SK-N-SH treated with all-trans-retinoic acid at 6 μM for 48 hours (cell line): Measurements from ENCODE around the gene RAMP2.

Experiments
- ATAC-seq: fragments of 200-7000 bp; cut with Tn5 transposase; 3 replicates; pipeline ENCODE4 v1.9.1; 2020; ENCODE audit warnings: mild to moderate bottlenecking, moderate library complexity
- ARNTL ChIP-seq: fragments of 450-650 bp; formaldehyde crosslinking; IDR thresholded peaks from 2 replicates; pipeline ENCODE4 v1.5.0; 2020; ENCODE audit warnings: low read depth, mild to moderate bottlenecking, moderate library complexity, borderline replicate concordance
- BACH2 ChIP-seq: fragments of 250-450 bp; sonication (Bioruptor Pico); IDR thresholded peaks from 2 replicates; pipeline ENCODE4 v1.9.0; 2021; ENCODE audit warnings: mild to moderate bottlenecking, borderline replicate concordance
- CREB5 ChIP-seq: fragments of 250-450 bp; sonication (Bioruptor Pico); IDR thresholded peaks from 2 replicates; pipeline ENCODE4 v1.5.1; 2020; ENCODE audit warnings: low read depth, mild to moderate bottlenecking, moderate library complexity
- CSDC2 ChIP-seq: fragments of 250-450 bp; sonication (Bioruptor Pico); IDR thresholded peaks from 2 replicates; pipeline ENCODE4 v1.5.0; 2020; ENCODE audit warnings: mild to moderate bottlenecking, moderate library complexity
- CSRNP3 ChIP-seq: fragments of 250-450 bp; sonication (Bioruptor Pico); IDR thresholded peaks from 2 replicates; pipeline ENCODE4 v1.5.1; 2021; ENCODE audit warnings: mild to moderate bottlenecking, moderate library complexity
- ESRRG ChIP-seq: fragments of 250-450 bp; sonication (Bioruptor Pico); IDR thresholded peaks from 2 replicates; pipeline ENCODE4 v1.6.1; 2021; ENCODE audit warnings: mild to moderate bottlenecking
- GLIS3 ChIP-seq: fragments of 250-450 bp; sonication (Bioruptor Pico); IDR thresholded peaks from 2 replicates; pipeline ENCODE4 v1.5.0; 2020; ENCODE audit warnings: mild to moderate bottlenecking, moderate library complexity
- ISL1 ChIP-seq: fragments of 250-450 bp; sonication (Bioruptor Pico); IDR thresholded peaks from 2 replicates; pipeline ENCODE4 v2.1.2; 2022; ENCODE audit warnings: mild to moderate bottlenecking, moderate library complexity
- OSR1 ChIP-seq: fragments of 250-450 bp; sonication (Bioruptor Pico); IDR thresholded peaks from 2 replicates; pipeline ENCODE4 v1.8.0; 2022; ENCODE audit warnings: moderate library complexity, mild to moderate bottlenecking, inconsistent platforms
- PATZ1 ChIP-seq: fragments of 250-450 bp; sonication (Bioruptor Pico); IDR thresholded peaks from 2 replicates; pipeline ENCODE4 v1.8.0; 2020; ENCODE audit warnings: mild to moderate bottlenecking, moderate library complexity, borderline replicate concordance
- POU6F1 ChIP-seq: fragments of 250-450 bp; sonication (Bioruptor Pico); IDR thresholded peaks from 2 replicates; pipeline ENCODE4 v1.8.0; 2021; ENCODE audit warnings: low read depth, mild to moderate bottlenecking, moderate library complexity, borderline replicate concordance
- PPARA ChIP-seq: fragments of 250-450 bp; sonication (Bioruptor Pico); IDR thresholded peaks from 2 replicates; pipeline ENCODE4 v1.5.0; 2020; ENCODE audit warnings: mild to moderate bottlenecking, borderline replicate concordance
- RARB ChIP-seq: fragments of 250-450 bp; sonication (Bioruptor Pico); IDR thresholded peaks from 2 replicates; pipeline ENCODE4 v1.8.0; 2021; ENCODE audit warnings: mild to moderate bottlenecking, moderate library complexity
- SNAI2 ChIP-seq: fragments of 250-450 bp; sonication (Bioruptor Pico); IDR thresholded peaks from 2 replicates; pipeline ENCODE4 v1.5.0; 2020; ENCODE audit warnings: mild to moderate bottlenecking, moderate library complexity
- TCF4 ChIP-seq: fragments of 250-450 bp; sonication (Bioruptor Pico); IDR thresholded peaks from 2 replicates; pipeline ENCODE4 v1.8.0; 2021; ENCODE audit warnings: mild to moderate bottlenecking, moderate library complexity, borderline replicate concordance
- TOX ChIP-seq: fragments of 250-450 bp; sonication (Bioruptor Pico); IDR thresholded peaks from 2 replicates; pipeline ENCODE4 v1.8.0; 2021; ENCODE audit warnings: mild to moderate bottlenecking, moderate library complexity, borderline replicate concordance
- TSHZ2 ChIP-seq: fragments of 250-450 bp; sonication (Bioruptor Pico); IDR thresholded peaks from 2 replicates; pipeline ENCODE4 v1.5.0; 2020; ENCODE audit warnings: mild to moderate bottlenecking, moderate library complexity
- ZC3H10 ChIP-seq: fragments of 250-450 bp; sonication (Bioruptor Pico); IDR thresholded peaks from 2 replicates; pipeline ENCODE4 v1.5.1; 2021; ENCODE audit warnings: mild to moderate bottlenecking, moderate library complexity
- ZFP3 ChIP-seq: fragments of 250-450 bp; sonication (Bioruptor Pico); IDR thresholded peaks from 2 replicates; pipeline ENCODE4 v1.5.0; 2020; ENCODE audit warnings: mild to moderate bottlenecking, moderate library complexity
- ZNF565 ChIP-seq: fragments of 450-650 bp; formaldehyde crosslinking; conservative IDR thresholded peaks from 2 replicates; pipeline ENCODE4 v1.5.0; 2020; ENCODE audit warnings: low read depth, mild to moderate bottlenecking, moderate library complexity
- ZNF70 ChIP-seq: fragments of 450-650 bp; formaldehyde crosslinking; IDR thresholded peaks from 2 replicates; pipeline ENCODE4 v1.5.0; 2020; ENCODE audit warnings: mild to moderate bottlenecking, moderate library complexity
- ZNF8 ChIP-seq: fragments of 450-650 bp; formaldehyde crosslinking; IDR thresholded peaks from 2 replicates; pipeline ENCODE4 v1.5.0; 2020; ENCODE audit warnings: mild to moderate bottlenecking, moderate library complexity

RAMP2 gene

GRCh38 chr17:42774066-42774745 lies 13.2 kb downstream of the RAMP2 start:
- no peak for TF ChIP-seq ARNTL (CRISPR knock-in tag)
- no peak for TF ChIP-seq RARB (CRISPR knock-in tag)
- TF ChIP-seq TCF4 (CRISPR knock-in tag) = no peak
- no peak for TF ChIP-seq POU6F1 (CRISPR knock-in tag)
- TF ChIP-seq SNAI2 (CRISPR knock-in tag) = no peak
- TF ChIP-seq ZNF565 (CRISPR knock-in tag) = no peak
- TF ChIP-seq ZNF8 = no peak
- no peak for TF ChIP-seq CSDC2 (CRISPR knock-in tag)
- no peak for TF ChIP-seq GLIS3 (CRISPR knock-in tag)
- TF ChIP-seq TOX (CRISPR knock-in tag) = no peak
- no peak for TF ChIP-seq BACH2 (CRISPR knock-in tag)
- no peak for TF ChIP-seq ESRRG (CRISPR knock-in tag)
- no peak for TF ChIP-seq ZFP3 (CRISPR knock-in tag)
- TF ChIP-seq OSR1 = no peak
- TF ChIP-seq PATZ1 (CRISPR knock-in tag) = no peak
- no peak for TF ChIP-seq ZNF70 (CRISPR knock-in tag)
- TF ChIP-seq CSRNP3 (CRISPR knock-in tag) = no peak
- no peak for TF ChIP-seq TSHZ2 (CRISPR knock-in tag)
- no peak for TF ChIP-seq PPARA (CRISPR knock-in tag)
- no peak for TF ChIP-seq ZC3H10
- TF ChIP-seq, all 23 proteins: peak for 0
- peak; percentile 9; the same call in 2 of the 3 replicates for ATAC-seq

- no peak for ATAC-seq
- TF ChIP-seq ESRRG (CRISPR knock-in tag) (no peak), TSHZ2 (CRISPR knock-in tag) (no peak), ZNF70 (CRISPR knock-in tag) (no peak), ZC3H10 (no peak), ARNTL (CRISPR knock-in tag) (no peak), TCF4 (CRISPR knock-in tag) (no peak), ISL1 (CRISPR knock-in tag) (no peak), ZNF8 (no peak), TOX (CRISPR knock-in tag) (no peak), BACH2 (CRISPR knock-in tag) (no peak), ZFP3 (CRISPR knock-in tag) (no peak), CSDC2 (CRISPR knock-in tag) (no peak), POU6F1 (CRISPR knock-in tag) (no peak), CREB5 (CRISPR knock-in tag) (no peak), RARB (CRISPR knock-in tag) (no peak), CSRNP3 (CRISPR knock-in tag) (no peak)
These were observed 14.6 kb downstream of the RAMP2 start for GRCh38 chr17:42775534-42776098.
